Cardiac fibroblast (primary cell): Measurements from ENCODE around the gene PPP2R2C.

Experiments used
- DNase-seq, 2 donors: peaks; one replicate each; pipeline versions ENCODE4 v3.0.0 to v3.0.0-alpha.2; 2010; ENCODE audit warnings: low read depth in 2 of 2
- H3K4me3 ChIP-seq, 2 donors: replicated peaks in 1 of 2; 1 replicate in 1 of 2; 2 replicates in 1 of 2; pipeline ENCODE4 v1.5.1; 2011; ENCODE audit warnings: low read depth in 2 of 2, low read length in 2 of 2, mild to moderate bottlenecking in 2 of 2, moderate library complexity in 1 of 2
- CTCF ChIP-seq: IDR thresholded peaks from one replicate; pipeline ENCODE4 v1.5.1; 2011; ENCODE audit warnings: low read depth, mild to moderate bottlenecking, low read length, inconsistent platforms

Gene PPP2R2C

GRCh38 chr4:6422105-6422504 is 50.3 kb downstream of the PPP2R2C start:
- TF ChIP-seq CTCF, result no peak
- DNase-seq, result no peak
- H3K4me3 ChIP-seq, result no peak overlapping the region

DNA sequence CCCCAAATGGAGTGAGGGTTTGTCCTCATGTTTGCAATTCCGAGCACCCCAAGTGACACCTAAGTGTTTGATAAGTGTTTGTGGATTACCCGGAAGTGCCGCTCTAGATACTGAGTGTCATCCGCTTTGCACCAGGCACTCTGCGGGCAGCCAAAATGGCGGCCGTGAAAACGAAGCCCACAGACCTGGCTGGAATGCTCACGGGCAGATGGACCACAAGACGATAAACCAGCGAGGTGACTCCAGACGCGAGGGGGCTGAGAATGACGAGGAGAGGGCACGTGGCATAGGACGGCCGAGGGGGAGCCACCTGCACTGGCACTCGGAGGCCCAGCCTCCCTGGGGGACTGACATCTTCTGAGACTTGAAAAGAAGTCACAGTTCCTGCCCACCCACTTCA is 51.0 kb downstream of the PPP2R2C start:
- no peak for DNase-seq
- TF ChIP-seq CTCF, result no peak
- no peak overlapping the region for H3K4me3 ChIP-seq

GRCh38 chr4:6420972-6421371 is 51.4 kb downstream of the PPP2R2C start:
- TF ChIP-seq CTCF, result no peak
- H3K4me3 ChIP-seq, result no peak overlapping the region
- no peak for DNase-seq

DNA sequence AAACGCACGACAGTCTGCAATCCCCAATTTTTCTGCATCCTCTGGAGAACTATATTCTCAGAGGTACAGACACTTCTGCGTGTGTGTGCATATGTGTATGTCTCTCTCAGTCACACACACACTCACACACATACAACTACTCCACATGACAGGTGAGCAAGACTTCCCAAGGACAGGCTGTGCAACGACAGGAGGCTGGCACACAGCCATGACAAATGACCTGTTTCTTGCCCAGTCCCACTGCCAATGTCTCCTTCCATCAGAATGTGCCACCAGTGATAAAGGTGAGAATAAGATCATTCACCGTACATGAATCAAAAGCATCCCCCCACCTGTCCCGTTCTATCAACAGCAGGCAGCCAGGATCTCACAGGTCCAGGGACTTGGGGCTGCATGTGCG is 52.4 kb downstream of the PPP2R2C start:
- DNase-seq, result no peak
- no peak overlapping the region for H3K4me3 ChIP-seq
- no peak for TF ChIP-seq CTCF

DNA sequence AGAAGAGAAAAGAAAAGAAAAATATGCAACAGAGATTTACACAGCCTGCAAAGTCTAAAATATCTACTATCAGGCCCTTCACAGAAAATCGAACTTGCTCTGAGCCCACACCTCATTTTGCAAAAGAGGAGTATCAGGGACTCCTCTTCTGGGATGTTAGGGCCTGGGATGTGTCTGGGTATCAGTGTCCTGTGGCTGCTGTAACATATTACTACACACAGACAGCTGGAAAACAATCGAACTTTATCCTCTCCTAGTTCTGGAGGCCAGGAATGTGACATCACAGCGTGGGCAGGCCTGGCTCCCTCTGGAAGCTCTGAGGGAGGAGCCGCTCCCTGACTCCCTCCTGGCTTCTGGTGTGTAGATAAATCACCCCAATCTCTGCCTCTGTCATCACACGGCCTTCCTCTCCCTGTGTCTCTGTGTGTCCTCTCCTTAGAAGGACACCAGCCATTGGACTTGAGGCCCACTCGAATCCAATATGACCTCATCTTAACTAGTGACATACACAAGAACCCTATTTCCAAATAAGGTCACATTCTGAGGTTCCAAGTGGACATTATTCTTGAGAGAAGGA is 52.9 kb downstream of the PPP2R2C start:
- peak in 1 of 2 donors; percentile 4 for DNase-seq
- H3K4me3 ChIP-seq, result no peak overlapping the region
- no peak for TF ChIP-seq CTCF

DNA sequence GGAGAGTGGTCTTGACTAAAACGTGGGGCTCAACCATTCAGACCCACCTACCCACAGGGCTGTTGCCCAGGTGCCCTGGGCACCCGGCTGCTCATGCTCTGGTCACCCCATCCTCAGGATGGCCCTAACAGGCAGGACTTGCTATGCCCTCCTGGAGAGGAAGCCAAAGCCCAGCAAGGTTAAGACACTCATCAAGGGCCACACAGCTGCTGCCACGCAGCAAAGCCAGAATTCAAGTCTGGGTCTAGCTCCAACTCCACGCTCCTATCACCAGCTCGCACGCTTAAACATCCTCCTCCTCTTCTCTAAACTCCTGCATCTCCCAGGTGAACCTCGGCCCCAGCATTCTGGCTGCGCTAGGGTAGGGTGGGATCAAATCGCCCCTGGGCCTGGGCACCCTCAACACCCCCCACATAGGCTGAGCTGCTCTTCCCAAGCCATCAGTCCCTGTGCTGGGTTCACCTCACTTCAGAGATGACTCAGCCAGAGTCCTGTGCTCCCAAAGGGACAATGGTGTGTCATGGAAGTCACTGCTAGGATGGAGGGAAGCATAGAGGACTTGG is 54.1 kb downstream of the PPP2R2C start:
- no peak overlapping the region for H3K4me3 ChIP-seq
- no peak for DNase-seq
- no peak for TF ChIP-seq CTCF
